ENCODE data around the gene PARVA. TPM values are rescaled to one million over a fixed set of nuclear protein-coding genes. Genes with fewer than 3 reads are reported as not detected.
"Not testable (repeated sequence)": the region's sequence is repeated elsewhere in the genome, so short reads cannot be mapped to it uniquely, and the experiment has no call there.

PARVA gene
- polyA plus RNA-seq, 5 donors: 84.7 to 105 (median 89.8) TPM

DNA sequence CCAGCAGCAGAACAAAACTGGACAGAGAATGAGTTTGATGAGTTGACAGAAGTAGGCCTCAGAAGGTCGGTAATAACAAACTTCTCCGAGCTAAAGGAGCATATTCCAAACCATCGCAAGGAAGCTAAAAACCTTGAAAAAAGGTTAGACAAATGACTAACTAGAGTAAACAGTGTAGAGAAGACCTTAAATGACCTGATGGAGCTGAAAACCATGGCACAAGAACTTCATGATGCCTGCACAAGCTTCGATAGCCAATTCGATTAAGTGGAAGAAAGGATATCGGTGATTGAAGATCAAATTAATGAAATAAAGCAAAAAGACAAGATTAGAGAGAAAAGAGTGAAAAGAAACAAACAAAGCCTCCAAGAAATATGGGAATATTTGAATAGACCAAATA lies 10.3 kb upstream of the PARVA start:
- not testable (repeated sequence) for DNase-seq

DNA sequence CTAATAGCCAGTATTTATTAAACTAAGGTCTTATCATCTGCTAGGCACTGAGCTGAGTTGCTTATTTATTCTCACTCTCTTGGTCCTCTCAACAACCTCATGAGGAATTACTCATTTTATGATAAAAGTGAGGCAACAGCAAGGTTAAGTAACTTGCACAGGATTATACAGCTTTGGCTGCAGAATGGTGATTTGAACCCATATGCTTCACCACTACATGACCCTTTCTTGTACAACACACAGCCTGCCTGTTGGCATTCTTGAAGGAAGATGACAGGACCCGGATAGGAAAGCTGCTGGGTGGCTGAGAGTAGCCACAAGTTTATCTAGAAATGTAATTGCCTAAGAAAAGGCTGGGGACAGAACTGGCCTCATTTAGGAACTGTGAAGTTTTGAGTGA lies 5.3 kb upstream of the PARVA start:
- no peak for DNase-seq

DNA sequence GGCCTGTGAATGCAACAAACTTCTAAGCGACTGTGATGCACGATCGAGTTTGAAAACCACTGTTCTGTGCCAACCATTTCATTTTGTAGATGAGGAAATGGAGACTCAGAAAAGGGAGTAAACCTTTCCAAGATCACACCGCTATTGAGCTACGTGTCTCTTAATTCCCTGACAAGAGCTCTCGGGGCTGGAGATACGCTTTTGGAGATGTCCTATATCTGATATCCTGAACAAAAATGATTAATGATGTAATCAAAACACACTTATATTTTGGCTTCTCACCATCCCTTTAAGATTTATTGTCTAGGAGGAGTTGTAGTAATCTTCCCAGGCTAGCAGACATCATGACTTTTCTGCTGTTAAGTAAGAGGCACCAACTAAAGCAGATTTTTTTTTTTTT lies 1.7 kb upstream of the PARVA start:
- DNase-seq: no peak

DNA sequence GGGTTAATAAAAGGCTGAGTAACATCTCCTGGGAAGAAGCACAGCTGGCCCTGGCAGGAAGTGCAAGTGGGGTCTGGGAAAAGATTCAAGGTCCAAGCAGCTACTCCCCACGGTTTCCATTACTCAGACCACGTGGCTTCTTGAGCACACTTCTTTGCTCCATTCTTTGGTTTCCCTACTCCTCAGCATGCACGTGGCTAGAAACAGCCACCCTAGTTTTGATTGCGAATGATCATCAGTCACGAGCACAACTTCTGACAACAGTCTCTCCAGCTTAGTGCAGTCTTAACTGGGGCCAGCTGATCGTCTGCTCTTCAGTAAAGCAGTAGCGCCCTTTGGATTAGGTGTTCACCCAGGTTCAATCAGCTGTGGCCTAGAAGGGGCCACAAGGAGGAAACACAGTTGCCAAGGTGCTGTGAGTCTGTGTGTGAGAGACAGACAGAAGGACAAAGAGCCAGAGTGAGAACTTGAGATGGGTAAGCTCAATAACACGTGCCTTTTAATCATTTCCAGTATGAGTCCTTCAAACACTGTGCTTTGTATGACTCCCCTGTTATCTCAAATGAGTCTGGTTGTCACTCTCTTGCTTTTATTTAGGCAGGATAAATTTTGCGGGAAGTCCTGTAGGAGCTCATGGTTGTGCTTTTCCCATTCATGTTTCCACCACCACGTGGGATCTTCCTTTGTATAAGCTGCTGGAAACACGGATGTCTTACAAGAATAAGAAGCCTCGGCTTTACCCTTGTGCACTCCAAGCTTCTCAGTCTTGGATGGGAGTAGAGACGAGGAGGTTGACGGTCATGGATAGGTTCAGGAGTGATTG lies 901 bp upstream of the PARVA start:
- no peak for DNase-seq

DNA sequence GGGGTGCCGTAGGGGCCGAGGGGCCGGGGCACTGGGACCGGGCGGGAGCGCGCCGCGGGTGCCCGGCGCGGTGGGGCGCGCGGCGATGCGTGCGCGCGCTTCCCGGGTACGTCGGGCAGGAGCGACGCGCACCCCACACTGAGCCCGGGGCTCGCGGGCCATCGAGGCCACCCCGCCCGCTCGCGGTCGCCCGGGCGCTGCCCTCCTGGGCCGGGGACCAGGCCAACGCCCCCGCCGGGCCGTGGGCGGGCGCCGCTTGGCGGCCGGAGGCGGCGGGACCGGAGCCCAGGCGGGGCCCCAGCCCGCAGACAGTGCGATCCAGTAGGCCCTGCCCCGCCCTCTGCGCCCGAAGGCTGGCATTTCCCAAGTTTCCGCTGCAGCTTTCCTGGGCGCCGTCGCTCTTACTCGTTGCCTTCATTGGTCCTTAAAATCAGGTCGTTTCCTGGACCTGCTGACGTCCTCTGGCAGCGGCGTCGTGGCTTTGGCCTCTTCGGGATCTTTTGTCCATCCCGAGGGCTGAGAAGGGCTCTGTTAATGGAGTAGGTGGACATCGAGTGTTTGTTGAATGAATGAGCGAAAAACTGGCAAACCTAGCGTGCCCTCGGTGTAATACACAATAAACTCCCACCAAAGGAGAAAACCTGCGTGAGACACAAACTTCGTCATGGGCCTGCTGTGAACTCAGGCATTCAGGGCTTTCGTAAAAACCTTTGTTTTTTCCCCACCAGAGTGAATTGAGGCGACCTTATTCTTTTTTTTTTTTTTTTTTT lies 638 bp downstream of the PARVA start:
- peak; percentile 71 to 74 for DNase-seq

DNA sequence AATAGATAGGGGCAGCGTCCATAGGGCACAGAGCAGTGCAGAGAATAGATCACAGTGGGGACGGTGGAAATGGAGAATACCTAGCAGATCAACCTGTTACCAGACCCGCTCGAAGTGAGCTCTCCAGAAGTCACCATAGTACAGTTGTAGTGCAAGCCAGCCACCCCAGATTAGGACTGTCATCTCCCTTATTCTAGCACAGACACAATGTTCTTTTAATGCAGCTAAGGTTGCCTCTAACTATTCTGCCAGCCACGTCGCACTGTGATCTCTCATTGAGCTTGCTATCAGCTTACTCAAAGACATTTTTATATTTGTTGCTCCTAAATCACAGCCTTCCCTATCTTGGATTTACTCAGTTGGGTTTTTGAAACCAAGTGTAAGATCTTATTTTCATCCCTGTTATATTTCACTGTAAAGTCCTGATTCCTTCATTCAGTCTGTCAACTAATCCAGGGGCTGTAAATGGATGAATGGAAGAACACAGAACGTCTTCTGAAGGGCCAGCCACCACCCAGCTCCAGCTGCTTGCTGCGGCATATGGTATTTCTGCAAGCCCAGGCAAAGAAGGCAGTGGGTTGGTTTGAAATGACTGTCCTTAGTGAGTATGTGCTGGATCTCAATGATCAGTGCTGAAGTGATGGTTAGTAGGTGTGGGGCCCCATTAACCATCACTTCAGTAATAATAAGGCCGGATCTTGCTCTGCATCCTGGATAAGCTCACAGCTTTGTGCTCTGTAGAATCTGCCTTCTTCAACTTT lies 3.4 kb downstream of the PARVA start:
- no peak for DNase-seq

DNA sequence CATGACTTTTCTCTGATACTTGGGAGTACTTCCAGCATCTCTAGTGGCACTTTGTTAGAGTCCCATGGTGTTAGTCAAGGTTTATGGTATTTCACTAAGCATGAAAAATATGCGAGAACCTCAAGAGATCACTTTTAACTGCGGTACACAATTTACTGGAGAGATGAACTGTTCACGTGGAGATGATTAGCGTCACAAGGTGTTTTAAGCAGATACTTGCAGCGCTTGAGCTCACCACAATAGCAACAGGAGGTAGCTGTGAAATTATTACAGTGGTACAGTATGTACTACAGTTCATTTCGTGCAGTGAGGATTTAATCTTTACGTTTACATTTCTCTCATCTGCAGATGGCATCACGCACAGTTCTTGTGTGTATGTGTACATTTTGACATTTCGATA lies 4.5 kb downstream of the PARVA start:
- no peak for DNase-seq

DNA sequence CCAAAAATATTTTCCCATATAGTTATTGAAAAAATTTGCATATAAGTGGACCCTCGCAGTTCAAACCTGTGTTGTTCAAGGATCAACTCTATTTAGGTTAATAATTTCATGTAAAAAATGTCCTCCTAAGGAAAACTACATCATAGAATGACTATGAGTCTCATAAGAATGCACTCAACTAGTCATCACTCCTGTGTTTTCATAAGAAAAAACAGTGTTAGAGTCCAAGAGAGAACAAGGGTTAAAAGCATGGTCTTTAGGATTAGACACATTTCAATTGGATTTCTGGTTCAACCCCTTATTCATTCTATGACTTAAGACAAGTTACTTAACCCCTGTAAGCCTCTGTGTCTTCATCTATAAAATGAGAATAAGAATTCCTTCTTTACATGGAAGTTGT lies 5.1 kb downstream of the PARVA start:
- no peak for DNase-seq

DNA sequence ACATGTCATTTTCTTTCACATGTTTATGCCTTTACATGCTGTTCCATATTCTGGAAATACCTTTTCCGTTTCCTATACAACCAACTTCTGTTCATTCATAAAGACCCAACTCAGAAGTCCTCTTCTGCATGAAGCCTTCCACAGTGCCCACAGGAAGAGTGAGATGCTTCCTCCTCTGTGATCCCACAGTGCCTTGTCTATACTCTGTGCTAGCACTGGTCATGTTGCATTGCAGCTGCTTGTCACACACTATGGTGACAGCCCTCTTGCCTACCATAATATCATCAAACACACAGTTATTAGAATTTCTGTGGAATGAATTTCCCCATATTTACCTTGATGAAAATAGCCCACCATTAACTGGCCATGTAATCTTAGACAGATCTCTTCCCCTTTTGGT lies 8.9 kb downstream of the PARVA start:
- DNase-seq: no peak

DNA sequence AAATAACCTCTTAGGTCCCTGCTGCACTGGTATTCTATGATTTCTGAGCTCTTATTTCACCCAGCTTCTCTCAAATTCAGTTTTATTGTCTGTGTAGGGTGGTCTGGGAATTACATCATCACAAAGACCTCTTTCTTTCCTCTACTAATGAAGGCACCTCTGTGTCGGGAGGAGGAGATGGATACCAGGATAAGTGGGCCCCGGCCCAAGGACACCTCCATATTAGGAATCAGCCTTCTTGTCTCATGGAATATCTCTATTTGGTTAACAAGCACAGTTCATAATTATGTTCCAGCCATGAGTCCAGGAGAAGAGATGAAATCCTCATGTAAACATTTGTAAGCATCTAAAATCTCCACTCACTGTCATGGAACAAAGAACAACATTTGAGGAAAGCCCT lies 9.4 kb downstream of the PARVA start:
- DNase-seq: no peak

DNA sequence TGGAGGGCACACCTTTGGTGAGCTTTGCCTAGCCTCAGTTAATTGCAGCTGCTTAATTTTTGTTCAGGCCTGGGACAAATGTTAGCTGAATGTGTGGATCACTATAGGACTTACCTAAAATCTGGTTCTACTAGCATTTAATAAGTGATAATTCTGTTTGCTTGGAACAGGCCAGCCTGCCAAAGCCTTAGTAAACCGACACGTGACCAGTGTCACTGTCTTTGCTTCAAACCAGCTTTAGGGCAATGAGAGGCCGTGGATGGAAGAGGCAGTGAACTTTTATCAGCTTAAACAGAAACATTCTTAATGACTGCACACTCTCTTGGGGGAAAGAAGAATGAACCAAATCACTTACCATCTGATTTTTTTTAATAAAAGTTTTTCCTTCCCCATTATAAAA lies 10.8 kb downstream of the PARVA start:
- no peak for DNase-seq

DNA sequence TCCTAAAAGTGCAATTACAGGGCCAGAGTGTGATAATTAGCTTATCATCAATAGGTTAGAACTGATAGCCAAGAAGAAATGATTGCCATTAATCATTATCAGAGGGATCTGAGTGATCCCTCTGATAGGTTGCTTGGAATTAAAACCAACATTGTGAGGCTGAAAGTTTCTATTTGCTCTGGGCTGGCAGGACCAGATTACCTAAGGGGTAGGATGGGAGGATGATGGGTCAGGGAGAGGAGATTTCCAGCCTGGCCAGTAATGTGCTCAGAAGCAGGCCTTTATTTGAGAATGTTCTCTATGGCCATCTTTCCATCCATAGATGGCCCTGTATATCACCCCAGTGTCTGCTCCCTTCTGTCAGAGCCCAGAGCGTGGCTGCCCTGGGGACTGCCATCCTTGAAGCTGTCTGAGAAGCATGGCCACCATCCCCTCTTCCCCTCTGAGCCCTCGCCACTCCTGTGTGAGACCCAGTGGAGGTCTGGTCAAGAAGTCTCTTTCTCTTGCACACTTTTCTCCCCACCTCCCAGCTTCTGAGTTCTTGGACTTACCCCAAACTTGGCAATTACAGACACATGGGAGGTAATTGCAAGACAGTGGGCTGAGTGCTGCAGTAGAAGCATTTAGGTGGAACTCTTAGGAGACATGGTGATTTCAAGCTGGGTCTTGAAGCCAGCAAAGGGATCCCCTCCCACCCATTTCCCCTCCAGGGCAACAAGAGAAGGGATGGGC lies 11.7 kb downstream of the PARVA start:
- no peak for DNase-seq

DNA sequence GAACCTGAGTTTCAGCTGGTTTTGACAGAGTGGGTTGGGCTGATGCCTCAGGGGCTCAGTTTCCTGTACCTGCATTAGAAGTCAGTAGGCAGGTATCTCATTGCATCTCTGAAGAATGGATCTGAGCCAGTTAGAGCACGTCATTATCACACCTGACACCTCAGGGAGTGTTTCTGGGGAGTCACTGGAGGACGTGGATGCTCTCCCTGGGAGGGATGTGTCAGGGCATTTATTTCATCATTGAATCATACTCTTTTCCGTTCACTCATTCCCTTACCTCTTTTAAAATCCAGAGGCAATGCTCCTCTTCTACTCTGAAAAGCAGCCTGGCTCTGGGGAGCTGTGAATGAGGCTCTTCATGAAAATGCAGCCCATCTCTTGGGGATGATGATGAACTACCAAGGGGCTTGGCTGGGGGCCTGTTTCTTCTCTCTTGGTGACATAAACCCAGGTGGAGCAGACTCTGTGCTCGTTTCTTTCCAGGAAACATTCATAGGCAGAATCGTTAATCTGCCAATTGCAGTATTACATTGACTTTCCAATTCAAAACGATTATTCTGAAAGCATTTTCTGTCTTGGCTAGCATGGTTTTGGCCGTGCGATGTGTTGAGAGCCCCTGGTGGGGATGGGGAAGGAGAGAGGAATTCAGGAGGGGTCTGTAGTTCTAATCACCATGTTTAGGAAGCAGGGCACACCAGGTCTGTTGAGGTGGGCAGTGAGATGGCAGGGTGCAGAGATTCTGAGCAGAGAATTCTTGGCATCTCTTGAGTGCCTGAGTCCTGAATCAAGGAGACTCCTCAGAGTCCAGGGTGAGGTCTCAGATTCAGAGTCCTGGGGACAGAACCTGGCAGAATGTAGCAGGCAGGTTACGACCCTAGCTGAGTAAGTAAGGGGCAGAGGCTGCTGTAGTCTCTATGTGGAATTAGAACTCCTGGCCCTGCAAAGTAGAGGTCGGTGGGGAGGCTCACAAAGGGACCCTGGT lies 12.6 kb downstream of the PARVA start:
- DNase-seq: no peak

DNA sequence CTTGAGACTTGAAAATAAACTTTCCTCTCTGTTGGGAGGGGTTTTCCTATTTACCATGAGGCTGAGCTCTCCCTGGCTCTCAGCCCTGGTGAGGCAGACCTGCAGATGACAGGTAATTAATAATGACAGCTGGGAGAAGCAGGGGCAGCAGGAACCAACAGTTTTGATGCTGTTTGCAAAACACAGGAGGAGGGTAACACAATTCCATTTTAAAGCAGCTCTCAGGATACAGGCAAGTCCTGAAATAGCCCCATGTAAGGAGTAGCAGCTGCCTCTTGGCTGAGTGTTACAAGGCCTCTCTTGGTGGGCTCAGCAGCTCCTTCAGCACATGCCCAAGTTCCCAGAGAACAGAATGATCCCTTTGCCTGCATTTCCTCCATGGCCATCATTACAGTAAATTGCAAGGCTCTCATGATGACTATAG lies 13.3 kb downstream of the PARVA start:
- DNase-seq: no peak

DNA sequence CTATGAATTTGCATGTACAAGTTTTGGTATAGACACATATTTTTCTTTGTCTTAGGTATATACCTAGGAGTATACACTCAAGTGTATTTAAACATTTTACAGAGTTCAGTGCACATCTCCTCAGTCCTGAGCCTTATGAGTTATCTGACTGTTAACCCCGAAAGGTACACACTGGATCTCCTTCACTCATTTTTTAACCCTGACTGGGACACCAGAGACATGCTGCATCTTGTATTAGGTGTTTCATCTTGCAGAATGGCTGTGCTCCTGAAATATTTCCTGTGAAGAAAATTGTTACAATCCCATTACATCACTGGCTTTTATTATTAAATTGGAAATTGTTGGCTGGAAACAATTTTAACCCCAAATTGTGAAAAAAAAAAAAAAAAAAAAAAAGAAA lies 15.3 kb downstream of the PARVA start:
- no peak for DNase-seq

DNA sequence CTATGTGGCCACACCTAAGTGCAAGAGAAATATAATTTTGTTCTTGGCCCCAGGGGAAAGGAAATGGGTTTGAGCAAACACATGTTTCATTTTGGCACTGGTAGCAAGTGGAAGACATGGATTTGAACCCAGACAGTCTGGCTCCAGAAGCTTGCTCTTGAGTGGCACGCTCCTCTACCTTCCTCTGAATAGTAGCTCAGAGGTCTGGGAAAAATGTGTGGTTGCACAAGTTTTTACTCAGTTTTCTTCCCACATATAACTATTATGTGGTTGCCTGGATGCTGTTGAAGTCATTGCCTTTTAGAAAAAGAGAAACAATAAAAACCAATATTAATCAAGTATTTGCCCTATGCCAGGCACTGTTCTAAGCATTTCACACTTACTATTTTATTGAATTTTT lies 16.3 kb downstream of the PARVA start:
- DNase-seq: no peak

DNA sequence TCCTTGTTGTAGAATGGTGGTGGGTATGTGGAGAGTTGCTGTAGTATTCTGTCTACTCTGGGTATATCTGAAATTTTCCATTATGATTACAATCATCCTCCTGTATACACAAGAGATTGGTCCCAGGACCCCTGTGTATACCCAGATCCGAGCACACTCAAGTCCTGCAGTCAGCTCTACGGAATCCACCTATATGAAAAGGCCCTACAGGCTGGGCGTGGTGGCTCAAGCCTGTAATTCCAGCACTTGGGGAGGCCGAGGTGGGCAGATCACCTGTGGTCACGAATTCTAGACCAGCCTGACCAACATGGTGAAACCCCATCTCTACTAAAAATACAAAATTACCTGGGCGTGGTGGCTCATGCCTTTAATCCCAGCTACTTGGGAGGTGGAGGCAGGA lies 17.2 kb downstream of the PARVA start:
- DNase-seq: no peak

DNA sequence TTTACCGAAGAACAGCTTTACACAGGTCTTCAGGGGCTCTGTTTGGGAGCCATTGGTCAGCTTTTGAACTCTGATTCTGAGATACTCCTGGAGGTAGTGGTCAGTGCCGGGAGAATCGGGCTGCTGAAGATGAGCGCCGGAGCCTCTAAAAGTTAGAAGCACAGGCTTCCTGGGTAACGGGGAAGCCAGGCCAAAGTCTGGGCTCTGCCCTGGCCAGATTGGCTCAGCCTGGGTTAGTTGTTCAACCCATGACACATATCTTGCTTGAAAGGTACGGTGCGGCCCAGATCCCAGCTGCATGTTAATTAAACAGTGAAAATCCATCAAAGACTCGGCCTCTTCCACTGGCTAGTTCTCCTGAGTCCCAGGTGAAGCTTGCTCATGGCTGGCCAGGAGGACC lies 18.0 kb downstream of the PARVA start:
- no peak for DNase-seq

DNA sequence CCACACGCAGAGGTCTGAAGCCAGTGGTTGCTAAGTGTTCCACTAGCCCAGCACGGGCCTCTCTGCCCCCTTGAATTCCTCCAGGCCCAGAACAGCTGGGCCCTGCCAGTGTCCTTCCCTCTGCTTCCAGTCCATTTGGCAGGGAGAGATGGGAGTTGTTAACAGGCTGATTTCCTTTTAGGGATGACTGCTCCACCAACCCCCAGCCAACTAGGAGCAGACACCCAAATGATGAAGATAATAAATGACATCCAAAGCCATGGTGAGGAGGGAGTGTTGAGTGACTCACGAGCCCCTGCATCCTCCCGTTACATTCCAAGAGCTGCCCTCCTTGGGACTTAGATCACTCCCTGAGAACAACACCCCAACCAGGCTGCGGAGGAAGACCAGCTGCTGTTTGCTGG lies 20.6 kb downstream of the PARVA start:
- no peak for DNase-seq

DNA sequence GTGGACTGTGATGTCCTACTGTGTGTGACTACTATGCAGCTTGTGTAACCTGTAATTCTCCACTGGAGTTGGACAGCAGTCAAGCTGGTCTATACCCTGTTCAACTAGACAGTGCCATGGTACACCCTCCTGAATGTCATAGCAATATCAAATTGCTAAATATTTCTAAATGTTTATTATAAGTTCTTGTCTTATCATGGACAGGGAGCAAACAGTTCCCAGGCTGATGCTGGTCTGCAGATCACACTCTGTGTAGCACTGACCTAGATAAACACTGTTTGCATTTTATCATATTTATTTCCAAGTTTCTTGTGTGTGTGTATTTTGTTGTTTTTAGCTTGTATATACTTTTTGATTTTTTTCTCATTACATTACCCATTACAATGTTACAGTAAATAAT lies 22.0 kb downstream of the PARVA start:
- DNase-seq: no peak

DNA sequence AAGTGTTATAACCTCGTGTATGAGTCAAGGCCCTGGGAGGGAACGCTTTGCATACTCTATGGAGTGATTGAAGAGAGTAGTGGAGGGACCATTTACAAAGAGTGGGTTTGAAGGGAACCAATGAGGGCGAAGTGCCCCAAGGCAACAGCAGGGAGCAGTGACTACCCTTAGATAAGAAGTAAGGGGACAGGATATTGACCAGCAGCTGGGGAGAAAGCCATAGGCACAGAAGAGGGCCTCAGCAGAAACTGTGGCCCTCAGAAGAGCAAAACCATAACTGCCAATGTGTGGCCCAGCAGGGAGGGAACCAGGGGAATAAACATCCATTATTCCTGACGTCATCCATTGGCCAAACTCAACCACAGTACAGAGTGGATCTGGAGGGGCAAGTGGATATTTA lies 24.7 kb downstream of the PARVA start:
- DNase-seq: no peak

All from right lung (tissue), 5 donors.